Measurements from ENCODE around the gene NTN4.
"Not testable (repeated sequence)": the region's sequence is repeated elsewhere in the genome, so short reads cannot be mapped to it uniquely, and the experiment has no call there.

The NTN4 gene

DNA sequence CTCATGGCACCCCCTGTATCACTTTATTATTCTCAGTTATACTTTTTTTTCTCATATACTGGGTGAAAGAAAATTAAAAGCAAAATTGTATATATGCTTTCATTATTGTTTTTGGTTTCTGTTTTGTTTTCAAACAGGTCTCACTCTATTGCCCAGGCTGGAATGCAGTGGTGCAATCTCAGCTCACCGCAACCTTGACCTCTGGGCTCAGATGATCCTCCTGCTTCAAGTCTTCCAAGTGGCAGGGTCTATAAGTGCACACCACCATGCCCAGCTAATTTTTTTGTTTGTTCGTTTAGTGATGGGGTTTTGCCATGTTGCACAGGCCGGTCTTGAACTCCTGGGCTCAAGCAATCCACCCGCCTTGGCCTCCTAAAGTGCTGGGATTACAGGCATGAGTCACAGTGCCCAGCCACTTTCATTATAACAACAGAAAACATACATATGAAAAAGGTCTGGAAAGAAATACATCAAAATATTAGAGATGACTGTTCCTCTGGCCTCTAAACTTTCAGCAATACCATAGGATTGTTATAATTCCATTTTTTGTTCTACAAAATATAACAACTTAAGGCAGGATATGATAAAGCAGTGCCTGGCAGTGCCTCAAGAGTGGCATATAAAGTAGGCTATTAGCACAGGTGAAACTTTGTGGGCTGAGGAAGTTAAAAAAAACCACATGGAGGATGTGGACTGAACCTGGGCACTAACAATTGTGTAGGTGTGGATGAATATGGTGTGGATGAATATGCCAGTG, 5.8 kb upstream of the NTN4 start:
- DNase-seq = no peak

DNA sequence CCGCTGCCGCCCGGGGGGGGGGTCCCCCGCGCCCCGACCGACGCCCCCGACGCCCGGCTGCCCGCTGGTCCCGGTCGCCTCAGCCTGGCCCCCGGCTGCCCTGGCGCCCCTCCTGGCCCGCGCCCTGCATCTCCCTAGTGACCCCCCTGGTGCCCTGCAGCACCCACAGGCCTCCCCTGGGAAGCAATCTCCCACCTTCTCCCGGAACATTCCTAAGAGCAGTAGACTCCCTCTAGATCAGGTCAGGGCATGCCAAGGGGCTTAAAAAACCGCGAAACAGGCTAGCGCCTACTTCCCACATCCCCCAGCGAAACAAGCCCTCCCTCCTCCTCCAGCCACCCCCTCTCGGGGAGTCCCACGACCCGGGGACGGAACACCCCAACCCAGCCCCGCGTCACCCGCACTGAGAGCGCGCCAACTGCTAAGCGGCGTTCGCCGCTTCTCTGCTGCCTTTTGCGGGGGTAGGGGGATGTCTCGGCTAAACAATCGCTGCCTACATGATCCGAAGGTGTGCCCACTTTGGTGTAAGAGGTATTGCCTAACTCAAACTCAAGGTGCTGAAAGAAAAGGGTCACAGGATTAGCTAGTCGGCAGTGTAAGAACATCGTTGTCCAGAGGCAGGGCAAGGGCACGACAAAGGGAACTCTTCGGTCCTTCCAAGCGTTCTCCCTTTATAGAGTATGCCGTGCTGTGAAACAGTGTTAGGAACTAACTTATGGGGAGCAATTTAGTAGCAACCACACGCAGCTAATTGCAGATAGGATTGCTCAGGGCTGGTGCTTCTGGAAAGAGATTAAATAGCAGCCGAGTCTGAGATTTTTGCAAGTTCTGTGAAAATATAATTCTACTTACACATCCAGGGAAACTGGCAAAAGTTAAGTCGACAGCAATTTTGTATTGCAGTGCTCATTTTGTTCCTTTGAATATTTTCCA, 619 bp upstream of the NTN4 start:
- peak; percentile 11 to 32 for DNase-seq

DNA sequence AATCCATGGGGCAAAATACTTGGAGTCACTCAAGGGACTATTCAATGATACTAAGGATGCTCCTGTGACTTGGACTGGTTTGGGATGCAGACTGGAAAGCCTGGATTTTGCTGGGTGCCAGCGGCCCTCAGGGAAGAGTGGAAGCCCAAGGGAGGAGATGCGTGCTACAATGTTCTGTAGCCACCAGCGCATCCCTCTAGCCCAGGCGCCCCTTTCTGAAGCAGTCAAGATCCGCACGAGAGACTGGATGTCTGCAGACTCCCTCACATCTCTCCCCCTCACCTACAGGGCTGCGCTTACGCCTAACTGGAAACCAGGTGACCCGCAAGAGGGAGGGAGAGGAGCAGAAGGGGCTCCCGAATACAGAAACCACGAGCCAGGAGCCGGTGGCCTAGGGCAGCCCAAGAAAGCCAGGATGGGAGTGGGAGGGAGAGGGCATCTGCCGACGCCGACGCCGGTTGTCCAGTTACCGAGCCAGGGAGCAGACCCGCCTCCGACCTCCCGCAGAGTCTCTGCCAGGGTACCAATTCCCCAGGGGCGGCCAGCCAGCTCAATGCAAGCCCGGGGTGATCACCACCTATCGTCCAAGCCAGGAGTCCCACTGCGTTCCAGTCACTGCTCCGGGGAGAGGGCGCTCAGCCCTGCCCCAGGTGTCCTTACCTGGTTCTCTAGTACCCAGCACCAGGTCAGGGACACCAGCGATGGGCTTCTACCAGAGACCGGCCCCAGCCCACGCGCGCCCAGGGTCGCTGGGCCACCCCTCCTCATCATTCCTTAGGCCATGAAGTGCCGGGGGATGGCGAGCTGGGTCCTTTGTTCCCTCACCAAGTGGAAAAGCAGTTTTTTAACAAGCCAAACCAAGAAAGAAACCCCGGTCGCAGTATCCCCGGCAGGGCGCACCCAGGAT, 1.2 kb downstream of the NTN4 start:
- DNase-seq = peak in 1 of 2 experiments; percentile 0

DNA sequence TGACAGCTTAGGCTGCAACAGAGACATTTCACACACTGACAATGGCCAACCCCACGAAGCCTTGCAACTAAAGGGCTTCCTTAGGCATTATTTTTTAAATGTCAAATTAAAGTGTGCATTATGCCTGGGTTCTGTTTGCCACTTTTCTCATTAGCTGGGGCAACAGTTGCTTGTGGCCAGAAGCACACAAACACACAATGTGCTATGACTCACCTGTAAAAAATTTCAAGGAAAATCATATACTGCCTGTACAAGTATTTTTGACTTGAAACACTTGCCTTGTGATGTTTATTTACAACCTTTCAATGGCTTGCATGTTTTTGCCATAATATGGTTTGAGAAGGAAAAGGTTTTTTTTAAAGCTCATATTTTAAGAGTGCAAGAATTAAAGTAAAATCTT, 1.9 kb downstream of the NTN4 start:
- no peak for DNase-seq

GRCh38 chr12:95787274-95787818, 3.2 kb downstream of the NTN4 start:
- DNase-seq = no peak

DNA sequence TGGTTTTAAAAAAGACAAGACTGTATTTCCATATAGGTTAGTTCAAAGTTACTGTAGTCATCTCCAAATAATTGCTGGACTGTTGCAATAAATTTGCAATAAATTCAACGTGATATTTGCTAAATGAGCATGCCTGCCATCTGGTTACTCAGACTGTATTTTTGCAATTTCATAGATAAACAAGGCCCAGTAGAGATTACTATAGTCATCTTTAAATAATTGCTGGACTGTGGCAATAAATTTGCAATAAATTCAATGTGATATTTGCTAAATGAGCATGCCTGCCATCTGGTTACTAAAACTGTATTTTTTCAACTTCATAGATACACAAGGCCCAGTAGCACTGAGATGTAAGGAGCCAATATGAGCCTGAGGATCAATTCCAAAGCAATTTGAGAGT, 5.6 kb downstream of the NTN4 start:
- DNase-seq = no peak

GRCh38 chr12:95784286-95784685, 6.3 kb downstream of the NTN4 start:
- no peak for DNase-seq

DNA sequence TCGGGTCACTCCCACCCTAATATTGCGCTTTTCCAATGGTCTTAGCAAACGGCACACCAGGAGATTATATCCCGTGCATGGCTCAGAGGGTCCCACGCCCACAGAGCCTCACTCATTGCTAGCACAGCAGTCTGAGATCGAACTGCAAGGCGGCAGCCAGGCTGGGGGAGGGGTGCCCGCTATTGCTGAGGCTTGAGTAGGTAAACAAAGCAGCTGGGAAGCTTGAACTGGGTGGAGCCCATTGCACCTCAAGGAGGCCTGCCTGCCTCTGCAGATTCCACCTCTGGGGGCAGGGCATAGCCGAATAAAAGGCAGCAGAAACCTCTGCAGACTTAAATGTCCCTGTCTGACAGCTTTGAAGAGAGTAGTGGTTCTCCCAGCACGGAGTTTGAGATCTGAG, 15.1 kb downstream of the NTN4 start:
- DNase-seq = not testable (repeated sequence)

DNA sequence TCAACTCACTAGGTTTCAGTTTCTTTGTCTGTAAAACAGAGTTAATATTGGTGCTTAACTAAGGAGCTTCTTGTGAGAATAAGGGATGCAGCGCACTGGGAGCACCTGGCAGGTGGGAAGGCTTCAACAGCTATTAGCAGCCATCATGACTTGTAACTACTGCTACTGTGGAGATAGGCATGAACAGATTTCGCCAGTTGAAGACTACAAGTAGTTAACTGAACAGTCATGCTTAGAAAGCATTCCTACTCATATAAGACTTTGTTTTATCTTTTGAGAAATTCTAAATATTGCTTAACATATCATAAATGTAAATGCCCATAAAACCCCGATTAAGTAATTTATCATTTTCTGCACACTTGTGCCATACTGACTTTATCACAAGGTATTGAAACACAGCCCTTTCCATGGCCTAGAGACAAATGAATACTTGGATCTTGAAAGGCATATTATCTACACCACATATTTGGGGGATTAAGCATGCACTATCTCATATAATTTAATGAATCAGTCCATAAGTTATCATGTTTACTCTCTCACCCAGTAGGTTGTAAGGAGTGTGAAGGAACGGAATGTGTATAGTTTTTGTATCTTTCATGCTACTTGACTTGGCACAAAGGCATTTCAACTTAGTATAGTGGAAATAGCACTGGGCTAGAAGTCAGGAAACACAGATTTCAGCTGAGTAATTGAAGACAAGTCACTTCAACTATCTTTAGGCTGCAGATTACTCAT, 16.1 kb downstream of the NTN4 start:
- no peak for DNase-seq

GRCh38 chr12:95773320-95773719, 17.2 kb downstream of the NTN4 start:
- no peak for DNase-seq

DNA sequence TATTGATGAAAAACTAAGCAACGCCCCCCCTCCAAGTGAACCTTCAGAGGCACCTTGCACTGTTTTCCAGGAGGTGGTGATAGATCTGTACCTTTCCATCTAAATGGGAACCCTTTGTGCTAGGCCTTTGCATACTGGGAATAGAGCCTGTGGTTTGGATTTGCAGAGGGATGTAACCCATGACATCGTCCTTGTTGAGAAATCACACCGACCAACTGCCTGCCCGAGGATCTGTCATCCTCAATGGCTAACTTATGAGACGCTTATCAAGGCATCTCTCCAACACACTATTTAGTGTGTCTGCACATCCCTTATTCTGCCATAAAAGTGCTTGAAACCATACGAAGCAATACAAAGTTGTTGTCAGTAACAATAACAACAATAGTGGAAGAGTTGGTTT, 22.9 kb downstream of the NTN4 start:
- no peak for DNase-seq

- DNase-seq = no peak
Measured at GRCh38 chr12:95766356-95767019, 24.1 kb downstream of the NTN4 start.

DNA sequence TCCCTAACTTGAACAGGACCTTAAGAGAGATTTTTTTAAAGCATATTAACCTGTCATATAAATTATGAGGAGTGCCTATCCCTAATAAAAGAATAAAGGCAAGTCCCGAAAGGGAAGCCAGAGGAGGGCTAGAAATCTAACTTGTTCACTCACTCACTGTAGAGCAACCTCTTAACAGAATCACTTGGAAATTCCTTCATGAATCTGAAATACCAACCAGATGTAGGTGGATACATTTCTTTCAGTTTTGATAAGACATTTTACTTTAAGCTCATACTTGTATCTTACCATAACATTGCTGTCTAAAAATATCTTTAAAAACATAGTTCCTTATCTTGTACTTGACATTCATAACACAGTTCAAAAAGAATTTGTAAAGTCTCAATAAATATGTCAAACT, 25.7 kb downstream of the NTN4 start:
- DNase-seq = no peak

DNA sequence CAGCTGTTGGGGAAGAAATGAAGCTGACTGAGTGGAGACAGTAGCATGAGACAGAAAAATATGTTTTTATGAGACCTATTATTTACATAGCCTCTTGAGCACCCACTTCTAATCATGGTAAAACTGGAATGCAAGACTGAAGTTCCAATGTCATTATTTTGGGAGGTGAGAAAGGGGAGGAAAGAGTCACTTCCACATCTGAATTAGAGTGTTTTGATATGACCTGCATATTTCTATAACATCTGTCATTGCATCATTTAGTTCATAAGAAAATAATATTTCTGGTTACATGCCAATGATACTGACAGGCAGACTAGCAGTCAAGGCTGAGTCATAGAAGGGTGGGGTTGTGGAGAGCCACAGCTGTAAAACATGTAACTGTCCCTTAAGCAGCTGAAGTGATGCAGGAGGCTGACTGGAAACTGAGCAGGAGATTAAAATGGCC, 26.7 kb downstream of the NTN4 start:
- DNase-seq = no peak

DNA sequence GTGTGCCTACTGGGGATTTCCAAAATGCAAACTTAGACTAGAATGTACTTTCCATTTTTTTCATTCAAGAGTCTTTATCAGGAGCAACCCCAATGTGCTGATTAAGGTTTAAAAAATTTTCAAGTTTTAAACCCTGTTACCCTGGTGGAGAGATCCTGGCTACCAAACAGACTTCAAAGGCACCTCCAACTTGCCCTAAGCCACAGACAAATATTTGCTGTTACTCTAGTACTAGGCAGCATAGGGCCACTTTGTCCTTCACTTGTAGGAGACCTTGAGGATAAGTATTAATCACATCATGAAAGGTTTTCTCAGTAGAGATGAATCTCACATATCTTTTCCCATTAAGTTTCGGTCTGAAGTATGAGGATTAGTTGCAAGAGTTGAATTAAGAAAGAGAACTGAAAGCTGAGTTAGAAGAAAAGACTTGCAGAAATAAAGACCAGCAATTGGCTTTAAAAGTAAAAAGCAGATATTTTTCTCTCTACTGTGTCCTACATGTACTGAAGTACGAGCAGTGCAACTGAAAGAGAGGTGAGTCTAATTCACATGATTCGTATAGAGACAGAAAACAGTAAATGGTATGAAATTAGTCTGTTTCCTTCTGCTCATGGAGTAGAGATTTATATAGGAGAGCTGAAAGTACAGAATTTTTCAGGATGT, 28.3 kb downstream of the NTN4 start:
- no peak for DNase-seq

DNA sequence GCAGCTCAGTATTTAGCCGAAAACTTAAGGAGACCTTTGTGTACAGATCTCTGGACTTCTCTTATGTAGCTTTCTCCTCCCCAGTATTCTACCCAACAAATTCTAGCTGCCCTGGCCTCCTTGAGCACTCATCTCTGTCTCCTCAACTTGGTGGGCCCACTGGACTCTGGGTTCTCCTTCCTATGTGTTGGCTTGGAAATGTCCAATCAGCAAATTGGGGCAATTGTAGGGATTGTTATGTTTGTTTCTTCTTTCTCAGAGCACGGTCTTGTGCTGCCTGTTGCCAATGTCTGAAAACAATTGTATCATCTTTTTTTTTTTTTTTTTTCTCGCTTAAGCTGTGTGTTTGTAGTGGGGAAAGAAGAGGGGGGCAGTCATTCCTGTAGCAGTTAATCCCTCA, 30.2 kb downstream of the NTN4 start:
- no peak for DNase-seq

DNA sequence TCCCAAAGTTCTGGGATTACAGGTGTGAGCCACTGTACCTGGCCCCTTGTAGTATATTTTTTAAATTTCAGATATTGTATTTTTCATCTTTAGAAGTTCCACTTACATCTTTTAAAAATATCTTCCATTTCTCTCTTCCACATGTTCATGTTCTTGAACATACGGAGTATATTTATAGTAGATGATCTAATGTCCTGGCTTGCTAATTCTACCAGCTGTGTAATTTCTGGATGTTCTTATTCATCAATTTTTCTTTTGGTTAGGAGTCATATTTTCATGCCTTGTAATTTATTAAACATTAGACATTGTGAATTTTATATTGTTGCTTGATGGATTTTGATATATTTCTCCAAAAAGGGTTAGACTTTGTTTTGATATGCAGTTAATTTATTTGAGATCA, 30.8 kb downstream of the NTN4 start:
- DNase-seq = no peak

- DNase-seq = no peak
Measured at GRCh38 chr12:95759039-95759438, 31.5 kb downstream of the NTN4 start.

DNA sequence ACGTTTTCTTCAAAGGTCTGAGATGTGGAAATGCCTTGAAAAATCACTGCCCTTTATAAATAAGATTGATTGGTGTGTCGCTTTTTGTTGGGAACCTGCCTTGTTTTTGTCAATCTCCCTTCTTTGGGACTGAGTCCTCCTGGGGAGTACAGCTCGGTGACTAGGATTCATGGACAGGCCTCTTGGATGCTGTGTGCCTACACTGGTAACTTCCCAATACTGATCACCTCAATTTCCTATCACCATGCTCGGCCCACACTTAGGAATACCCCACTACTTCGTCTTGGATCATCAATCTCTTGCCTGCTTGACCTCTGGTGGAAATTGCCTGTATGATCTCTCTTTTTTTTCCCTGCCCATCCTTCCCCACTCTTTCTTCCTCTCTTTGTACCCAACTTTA, 34.2 kb downstream of the NTN4 start:
- DNase-seq = no peak

- no peak for DNase-seq
Measured at GRCh38 chr12:95755261-95755865, 35.2 kb downstream of the NTN4 start.

All from stimulated activated CD4-positive, alpha-beta T cell treated with anti-CD3 and anti-CD28 coated beads, Interleukin-4, amount 100 ng/mL, for 4 hours (primary cell).